ENCODE measurements around the gene MPRIP.

Gene MPRIP

DNA sequence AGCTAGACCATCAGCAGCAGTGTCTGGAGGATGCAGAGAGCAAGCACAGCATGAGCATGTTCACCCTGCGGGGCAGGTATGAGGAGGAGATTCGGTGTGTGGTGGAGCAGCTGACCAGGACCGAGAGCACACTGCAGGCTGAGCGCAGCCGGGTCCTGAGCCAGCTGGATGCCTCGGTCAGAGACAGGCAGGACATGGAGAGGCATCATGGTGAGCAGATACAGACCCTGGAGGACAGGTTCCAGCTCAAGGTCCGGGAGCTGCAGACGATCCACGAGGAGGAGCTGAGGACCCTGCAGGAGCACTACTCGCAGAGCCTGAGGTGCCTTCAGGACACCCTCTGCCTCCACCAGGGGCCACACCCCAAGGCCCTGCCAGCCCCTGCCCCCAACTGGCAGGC is 125.1 kb downstream of the MPRIP start:
- TF ChIP-seq, protein P1, sequence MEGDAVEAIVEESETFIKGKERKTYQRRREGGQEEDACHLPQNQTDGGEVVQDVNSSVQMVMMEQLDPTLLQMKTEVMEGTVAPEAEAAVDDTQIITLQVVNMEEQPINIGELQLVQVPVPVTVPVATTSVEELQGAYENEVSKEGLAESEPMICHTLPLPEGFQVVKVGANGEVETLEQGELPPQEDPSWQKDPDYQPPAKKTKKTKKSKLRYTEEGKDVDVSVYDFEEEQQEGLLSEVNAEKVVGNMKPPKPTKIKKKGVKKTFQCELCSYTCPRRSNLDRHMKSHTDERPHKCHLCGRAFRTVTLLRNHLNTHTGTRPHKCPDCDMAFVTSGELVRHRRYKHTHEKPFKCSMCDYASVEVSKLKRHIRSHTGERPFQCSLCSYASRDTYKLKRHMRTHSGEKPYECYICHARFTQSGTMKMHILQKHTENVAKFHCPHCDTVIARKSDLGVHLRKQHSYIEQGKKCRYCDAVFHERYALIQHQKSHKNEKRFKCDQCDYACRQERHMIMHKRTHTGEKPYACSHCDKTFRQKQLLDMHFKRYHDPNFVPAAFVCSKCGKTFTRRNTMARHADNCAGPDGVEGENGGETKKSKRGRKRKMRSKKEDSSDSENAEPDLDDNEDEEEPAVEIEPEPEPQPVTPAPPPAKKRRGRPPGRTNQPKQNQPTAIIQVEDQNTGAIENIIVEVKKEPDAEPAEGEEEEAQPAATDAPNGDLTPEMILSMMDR (IDR thresholded peaks at IDR 0.05; ENCODE audit: low read depth, low read length, missing control alignments), result no peak
- DNase-seq (ENCODE audit: extremely low read depth, low read depth), result no peak
- H3K4me3 ChIP-seq (replicated peaks; ENCODE audit: low read depth, low read length), result no peak overlapping the region

DNA sequence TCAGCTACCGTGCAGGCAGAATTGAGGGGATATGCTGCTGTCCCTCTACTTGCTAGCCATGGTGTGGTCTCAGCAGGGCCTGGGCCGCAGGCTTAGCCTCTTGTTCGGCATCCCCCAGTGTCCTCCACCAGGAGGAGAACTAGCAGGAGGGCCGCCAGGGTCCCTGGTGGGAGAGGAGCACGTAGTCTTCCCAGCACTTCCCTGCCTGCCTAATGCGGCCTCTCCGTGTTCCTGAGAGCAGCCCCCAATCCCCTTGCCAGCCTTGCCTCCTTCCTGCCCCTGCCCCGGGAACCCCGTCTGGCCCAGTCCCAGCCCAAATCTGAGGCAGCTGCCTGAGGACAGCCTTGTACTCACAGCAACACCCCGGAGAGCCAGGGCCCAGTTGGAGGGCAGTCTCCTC is 125.7 kb downstream of the MPRIP start:
- TF ChIP-seq, protein P1 (IDR thresholded peaks at IDR 0.05; ENCODE audit: low read depth, low read length, missing control alignments), result no peak
- DNase-seq (ENCODE audit: extremely low read depth, low read depth), result no peak
- H3K4me3 ChIP-seq (replicated peaks; ENCODE audit: low read depth, low read length), result no peak overlapping the region

DNA sequence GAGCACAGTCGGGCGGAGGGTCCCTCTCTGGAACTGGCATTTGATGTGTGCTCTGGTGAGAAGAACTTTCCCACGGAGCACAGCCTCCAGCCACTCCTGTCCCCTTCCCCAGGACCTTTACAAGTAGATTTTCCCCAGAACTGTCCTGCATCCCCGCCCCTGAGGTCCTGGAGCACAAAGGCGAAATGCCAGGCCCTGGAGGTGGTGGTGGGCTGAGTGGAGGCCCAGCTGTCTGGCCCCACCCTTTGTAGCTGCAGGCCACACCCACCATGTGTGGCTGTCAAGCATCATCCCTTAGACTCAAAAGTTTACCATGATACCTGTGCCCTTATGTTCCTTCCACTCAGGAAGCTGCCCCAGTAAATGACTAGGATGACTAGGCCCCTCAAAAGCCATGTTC is 126.1 kb downstream of the MPRIP start:
- DNase-seq (ENCODE audit: extremely low read depth, low read depth), result no peak
- no peak overlapping the region for H3K4me3 ChIP-seq (replicated peaks; ENCODE audit: low read depth, low read length)
- TF ChIP-seq, protein P1 (IDR thresholded peaks at IDR 0.05; ENCODE audit: low read depth, low read length, missing control alignments), result no peak

DNA sequence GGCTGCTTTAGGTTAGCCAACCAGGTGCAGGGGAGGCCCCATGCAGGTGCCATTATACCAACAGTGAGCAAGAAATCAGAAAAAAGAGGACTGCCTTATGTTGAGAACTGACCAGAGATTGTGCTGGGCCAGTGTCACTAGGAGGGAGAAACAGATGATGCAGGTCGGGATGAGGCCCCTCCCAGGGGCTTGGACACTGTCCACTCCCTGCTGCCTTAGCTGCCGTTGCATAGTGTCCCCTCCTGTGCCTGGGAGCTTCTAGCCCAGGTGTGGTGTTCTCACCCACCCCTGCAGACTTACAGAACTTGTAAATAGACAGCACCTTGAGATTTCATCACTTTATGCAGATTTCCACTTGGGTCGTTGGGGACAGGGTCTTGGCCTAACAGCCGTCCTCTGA is 127.1 kb downstream of the MPRIP start:
- TF ChIP-seq, protein P1 (IDR thresholded peaks at IDR 0.05; ENCODE audit: low read depth, low read length, missing control alignments), result no peak
- no peak for DNase-seq (ENCODE audit: extremely low read depth, low read depth)
- H3K4me3 ChIP-seq (replicated peaks; ENCODE audit: low read depth, low read length), result no peak overlapping the region

DNA sequence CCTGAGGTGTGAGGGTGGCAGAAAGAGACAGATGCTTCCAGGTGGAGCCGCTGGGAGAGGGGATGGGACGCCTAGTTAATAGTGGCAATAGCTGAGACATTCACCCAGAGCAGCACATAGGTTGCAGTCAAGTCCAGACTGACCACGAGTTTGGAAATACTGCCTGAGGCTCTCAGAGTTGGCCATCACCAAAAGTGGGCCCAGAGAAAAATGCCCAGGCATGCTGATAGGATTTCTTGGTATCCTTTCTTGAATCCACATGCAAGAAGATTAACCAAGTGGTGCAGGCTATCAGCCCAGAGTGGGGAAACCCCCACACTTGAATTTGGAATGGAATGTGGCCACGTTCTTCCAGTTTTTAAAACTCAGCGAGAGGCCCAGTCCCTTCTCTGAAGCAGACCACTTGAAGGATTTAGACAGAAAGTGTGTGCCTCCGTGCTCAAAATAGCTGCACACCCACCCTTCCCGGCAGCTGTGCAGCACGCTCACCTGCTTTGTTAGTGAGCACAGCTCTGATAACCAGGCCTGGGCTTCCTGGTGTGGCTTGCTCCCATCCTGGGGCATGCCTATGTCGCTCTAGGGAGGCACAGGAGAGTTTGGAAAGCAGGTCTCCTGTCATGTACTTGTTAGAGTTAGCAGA is 128.2 kb downstream of the MPRIP start:
- TF ChIP-seq, protein P1 (IDR thresholded peaks at IDR 0.05; ENCODE audit: low read depth, low read length, missing control alignments), result no peak
- H3K4me3 ChIP-seq (replicated peaks; ENCODE audit: low read depth, low read length), result no peak overlapping the region
- DNase-seq (ENCODE audit: extremely low read depth, low read depth), result no peak

DNA sequence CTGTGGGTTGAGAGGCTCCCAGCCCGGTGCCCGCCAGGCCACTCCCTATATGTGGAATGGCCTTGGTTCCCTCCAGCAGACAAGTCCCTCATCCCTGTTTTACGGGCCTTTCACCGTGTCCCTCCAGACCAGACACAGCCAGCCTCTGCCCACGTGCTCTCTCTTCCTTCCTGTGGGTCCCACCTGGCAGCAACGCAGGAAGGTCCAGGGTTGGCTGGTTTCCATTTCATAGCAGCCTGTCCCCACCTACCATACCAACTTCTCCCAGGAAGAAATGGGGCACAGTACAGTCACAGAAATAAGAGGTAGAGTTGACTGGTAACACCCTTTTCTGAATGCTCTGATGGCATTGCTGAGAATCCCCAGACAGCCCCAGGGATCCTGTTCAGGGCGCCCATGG is 128.9 kb downstream of the MPRIP start:
- no peak overlapping the region for H3K4me3 ChIP-seq (replicated peaks; ENCODE audit: low read depth, low read length)
- TF ChIP-seq, protein P1 (IDR thresholded peaks at IDR 0.05; ENCODE audit: low read depth, low read length, missing control alignments), result no peak
- DNase-seq (ENCODE audit: extremely low read depth, low read depth), result no peak

Data from HFF-Myc (cell line).